ENCODE results near the gene UCHL5.
A peak's percentile ranks its signal among the peaks of the same experiment; 100 is the strongest.

The UCHL5 gene, protein sequence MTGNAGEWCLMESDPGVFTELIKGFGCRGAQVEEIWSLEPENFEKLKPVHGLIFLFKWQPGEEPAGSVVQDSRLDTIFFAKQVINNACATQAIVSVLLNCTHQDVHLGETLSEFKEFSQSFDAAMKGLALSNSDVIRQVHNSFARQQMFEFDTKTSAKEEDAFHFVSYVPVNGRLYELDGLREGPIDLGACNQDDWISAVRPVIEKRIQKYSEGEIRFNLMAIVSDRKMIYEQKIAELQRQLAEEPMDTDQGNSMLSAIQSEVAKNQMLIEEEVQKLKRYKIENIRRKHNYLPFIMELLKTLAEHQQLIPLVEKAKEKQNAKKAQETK

DNA sequence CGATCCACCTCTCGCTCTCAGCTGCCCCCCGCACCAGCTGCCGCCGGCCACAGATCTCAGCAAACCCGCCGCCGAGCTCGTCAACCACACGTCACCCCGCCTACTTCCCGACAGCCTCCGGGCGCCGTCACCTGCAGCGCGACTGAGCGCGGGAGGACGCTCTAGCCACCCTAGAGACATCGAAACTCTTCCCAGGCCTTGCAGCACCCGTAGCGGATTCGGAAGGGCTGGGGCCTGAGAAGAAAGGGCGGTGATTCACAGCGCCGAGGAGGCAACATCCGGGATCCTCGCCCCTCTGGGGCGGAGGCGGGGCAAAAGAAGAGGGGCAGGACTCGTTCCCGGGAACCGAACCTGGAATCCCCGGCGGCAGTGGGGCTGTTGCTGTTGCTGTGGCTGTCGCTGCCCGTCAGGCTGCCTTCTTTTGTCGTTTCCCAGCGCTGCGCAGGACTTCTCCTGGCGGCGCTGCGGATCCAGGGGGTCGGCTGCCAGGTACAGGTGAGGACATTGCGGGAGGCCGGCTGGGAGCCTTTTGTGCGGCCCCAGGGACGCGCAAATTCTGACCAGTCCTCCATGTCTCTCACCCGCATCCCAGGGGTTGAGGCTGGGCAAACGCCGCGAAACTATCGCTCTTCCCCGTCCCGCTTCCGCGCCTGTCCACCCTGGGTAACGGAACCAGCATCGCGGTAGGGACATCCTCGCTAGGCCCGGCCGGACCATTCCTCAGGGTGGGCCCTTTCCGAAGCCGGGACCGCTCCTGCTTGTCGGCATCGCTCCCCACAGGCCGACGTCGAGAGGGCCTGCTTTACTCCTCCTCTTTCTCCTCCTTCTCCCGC lies at the start of gene UCHL5, which contains the start of gene RO60:
Gene UCHL5 (minus strand): TSS at position 79 of the 833 bp plus-strand sequence. CDS start 100 bp downstream, outside the sequence.
Gene RO60 (plus strand): TSS at position 331 of the 833 bp plus-strand sequence. CDS start 9,443 bp downstream, outside the sequence.
- in situ Hi-C loops (cut with HindIII; ENCODE audit: low pct_unique_long_range_greater_than_20kb, low sequenced_read_pairs), result no loop called here
- DNase-seq (ENCODE audit: low read depth in 1 of 2, low spot score in 1 of 2), result peak; percentile 86 to 99
- no peak for TF ChIP-seq JUND (IDR thresholded peaks at IDR 0.05; ENCODE audit: low read depth)

DNA sequence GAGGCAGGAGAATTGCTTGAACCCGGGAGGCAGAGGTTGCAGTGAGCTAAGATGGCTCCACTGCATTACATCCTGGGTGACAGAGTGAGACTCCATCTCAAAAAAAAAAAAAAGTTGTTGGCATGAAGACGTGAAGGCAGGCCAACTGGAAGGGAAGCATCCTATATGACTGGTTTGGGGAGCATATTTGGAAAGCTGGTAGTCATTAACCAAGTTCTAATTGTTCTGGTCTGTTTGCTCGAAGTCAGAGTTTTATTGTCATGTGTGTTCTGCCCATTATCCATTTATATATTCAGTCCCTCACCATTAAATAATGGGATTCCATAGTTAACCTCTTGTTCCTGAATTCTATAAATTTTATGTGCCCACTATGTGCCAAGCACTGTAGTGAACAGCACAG lies 49.3 kb upstream of the UCHL5 start:
- in situ Hi-C loops (cut with HindIII; ENCODE audit: low pct_unique_long_range_greater_than_20kb, low sequenced_read_pairs), result no loop called here
- TF ChIP-seq JUND (IDR thresholded peaks at IDR 0.05; ENCODE audit: low read depth), result no peak
- no peak for DNase-seq (ENCODE audit: low read depth in 1 of 2, low spot score in 1 of 2)

DNA sequence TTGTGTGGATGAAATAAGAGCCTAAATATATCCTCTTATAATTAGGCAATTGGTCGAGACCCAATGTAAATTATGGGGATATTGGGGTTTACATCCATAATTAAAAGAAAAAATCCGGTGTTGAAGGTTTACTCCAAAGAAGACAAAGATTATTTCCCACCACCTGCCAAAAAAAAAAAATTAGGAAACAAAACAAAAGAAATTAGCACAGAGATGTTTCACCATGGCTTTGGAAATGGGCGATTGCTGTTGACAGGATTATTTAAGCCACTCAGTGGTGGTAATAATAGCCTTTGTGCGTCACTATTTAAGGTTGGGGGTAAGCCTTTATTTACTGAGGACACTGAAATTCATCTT lies 46.6 kb upstream of the UCHL5 start:
- no peak for DNase-seq (ENCODE audit: low read depth in 1 of 2, low spot score in 1 of 2)
- TF ChIP-seq JUND (IDR thresholded peaks at IDR 0.05; ENCODE audit: low read depth), result no peak
- in situ Hi-C loops (cut with HindIII; ENCODE audit: low pct_unique_long_range_greater_than_20kb, low sequenced_read_pairs), result no loop called here

DNA sequence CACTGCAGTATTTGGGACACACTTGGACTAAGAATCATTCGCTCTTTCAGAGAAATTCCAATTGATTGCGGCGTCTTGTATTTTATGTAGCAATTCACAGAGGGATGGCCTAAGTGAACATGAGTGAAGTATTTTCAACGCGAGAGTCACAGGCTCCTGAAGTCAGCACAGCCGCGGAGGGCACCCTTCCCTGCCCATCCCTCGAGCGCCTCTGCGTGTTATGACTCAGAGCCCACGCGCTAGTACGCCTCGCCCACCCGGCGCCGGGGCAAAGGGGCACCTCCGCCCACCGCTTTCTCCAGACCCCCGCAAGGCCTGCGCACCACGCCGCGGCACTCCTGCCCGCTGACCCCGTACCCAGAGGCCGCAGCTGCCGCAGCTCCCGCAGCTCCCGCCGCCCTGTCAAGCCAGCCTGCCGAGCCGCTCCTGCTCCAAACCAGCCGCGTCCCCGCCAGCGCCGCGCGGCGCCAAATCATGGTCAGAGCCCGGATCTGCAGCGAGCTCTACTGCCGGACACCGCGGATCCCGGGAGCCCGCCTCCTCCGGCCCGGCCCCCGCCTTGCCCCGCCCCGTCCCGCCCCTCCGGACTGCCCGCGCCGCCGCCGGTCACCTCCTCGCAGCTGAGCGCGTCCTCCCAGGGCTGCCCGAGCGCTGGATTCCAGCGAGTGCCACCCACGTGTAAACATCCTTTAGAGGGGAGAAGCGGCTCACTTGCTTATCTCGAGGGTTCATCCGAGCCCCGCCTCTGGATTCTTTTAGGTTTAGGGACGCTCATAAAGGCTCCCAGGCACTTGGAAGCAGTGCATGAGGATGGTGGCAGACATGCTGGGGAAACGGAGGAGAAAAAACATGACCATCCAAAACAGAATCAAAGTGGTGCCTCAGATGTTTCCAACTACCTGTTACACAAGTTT lies 46.0 kb upstream of the UCHL5 start, which contains the start of gene GLRX2:
Gene GLRX2 (minus strand): TSS at position 508 of the 914 bp plus-strand sequence. CDS start 32 bp downstream, at position 476.
- DNase-seq (ENCODE audit: low read depth in 1 of 2, low spot score in 1 of 2), result peak; percentile 93 to 95
- TF ChIP-seq JUND (IDR thresholded peaks at IDR 0.05; ENCODE audit: low read depth), result no peak
- in situ Hi-C loops (cut with HindIII; ENCODE audit: low pct_unique_long_range_greater_than_20kb, low sequenced_read_pairs), result no loop called here

DNA sequence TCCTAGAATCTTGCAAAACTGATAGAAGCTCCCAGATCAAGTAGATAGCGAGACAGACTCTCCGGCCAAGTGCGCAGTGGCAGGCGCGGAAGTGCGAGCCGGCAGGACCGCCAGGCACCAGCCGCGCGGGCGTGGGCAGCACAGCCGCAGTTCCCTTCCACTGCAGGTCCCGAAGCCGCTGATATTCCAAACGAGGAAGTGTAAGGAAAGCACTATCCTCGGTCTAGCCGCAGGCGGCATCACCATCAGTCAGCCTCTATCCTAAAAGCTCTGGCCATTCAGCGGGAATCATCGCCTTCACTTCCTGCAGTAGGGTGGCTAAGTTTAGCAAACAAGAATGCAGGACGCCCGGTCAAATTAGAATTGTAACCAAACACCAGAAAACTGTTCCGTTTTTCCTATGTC lies 45.3 kb upstream of the UCHL5 start:
- TF ChIP-seq JUND (IDR thresholded peaks at IDR 0.05; ENCODE audit: low read depth), result no peak
- DNase-seq (ENCODE audit: low read depth in 1 of 2, low spot score in 1 of 2), result peak; percentile 66 to 72
- in situ Hi-C loops (cut with HindIII; ENCODE audit: low pct_unique_long_range_greater_than_20kb, low sequenced_read_pairs), result no loop called here

DNA sequence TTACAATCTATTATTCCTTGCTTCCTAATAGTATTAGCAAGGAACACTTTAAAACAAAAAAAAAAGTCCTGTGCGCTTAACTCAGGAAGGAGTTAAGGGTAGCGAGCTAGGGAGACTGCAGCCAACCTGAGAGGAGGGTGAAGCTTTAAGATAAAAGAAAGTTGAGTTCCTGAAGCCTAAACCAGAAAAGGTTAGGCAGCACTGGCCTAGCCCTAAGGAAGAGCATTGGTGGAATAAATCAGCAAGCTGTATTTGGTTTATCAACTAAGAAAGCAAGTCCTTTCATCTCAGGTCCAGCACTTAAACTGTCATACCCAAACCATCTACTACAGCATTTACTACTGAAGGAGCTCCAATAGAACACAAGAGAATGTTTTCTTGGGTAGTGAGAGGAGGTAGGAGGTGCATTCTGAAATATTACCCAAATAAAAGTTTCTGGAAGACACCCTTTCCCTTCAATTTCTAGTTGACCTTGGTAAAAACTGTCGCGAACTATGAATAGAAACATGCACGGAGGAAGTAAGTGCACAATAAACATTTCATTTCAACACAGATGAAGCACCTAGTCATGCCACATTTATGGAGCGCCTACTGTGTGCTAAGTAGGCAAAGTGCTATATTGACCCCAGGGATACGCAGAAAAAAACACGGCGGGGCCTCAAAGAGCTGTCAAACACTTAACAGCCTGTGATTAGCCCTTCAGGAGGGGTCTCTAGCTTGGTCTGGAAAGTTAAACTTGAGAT lies 44.8 kb upstream of the UCHL5 start:
- TF ChIP-seq JUND (IDR thresholded peaks at IDR 0.05; ENCODE audit: low read depth), result no peak
- in situ Hi-C loops (cut with HindIII; ENCODE audit: low pct_unique_long_range_greater_than_20kb, low sequenced_read_pairs), result no loop called here
- no peak for DNase-seq (ENCODE audit: low read depth in 1 of 2, low spot score in 1 of 2)

DNA sequence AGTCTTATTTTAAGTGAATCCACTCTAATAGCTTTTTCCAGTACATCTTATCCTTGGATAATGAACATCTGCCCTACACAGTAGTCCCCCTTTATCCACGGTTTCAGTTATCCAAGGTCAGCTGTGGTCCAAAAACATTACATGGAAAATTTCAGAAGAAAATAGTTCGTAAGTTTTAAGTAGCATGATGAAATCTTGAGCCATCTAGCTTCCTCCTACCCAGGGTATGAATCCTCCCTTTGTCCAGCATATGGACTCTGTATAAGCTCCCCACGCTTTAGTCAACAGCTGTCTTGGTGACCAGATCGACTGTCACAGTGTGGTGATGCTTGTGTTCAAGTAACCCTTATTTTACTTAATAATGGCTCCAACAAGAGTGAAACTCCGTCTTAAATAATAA lies 43.5 kb upstream of the UCHL5 start:
- TF ChIP-seq JUND (IDR thresholded peaks at IDR 0.05; ENCODE audit: low read depth), result no peak
- in situ Hi-C loops (cut with HindIII; ENCODE audit: low pct_unique_long_range_greater_than_20kb, low sequenced_read_pairs), result no loop called here
- no peak for DNase-seq (ENCODE audit: low read depth in 1 of 2, low spot score in 1 of 2)

DNA sequence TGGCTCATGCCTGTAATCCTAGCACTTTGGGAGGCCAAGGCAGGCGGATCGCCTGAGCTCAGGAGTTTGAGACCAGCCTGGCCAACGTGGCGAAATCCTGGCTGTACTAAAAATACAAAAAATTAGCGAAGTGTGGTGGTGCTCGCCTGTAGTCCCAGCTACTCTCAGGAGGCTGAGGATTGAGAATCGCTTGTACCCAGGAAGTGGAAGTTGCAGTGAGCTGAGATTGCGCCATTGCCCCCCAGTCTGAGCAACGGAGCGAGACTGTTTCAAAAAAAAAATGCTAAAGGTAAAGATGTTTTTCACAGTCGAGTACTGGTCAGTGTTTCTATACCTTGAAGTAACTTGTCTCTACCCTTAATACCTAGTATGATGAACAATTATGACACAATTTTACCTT lies 35.0 kb upstream of the UCHL5 start:
- DNase-seq (ENCODE audit: low read depth in 1 of 2, low spot score in 1 of 2), result no peak
- no peak for TF ChIP-seq JUND (IDR thresholded peaks at IDR 0.05; ENCODE audit: low read depth)
- in situ Hi-C loops (cut with HindIII; ENCODE audit: low pct_unique_long_range_greater_than_20kb, low sequenced_read_pairs), result no loop called here

DNA sequence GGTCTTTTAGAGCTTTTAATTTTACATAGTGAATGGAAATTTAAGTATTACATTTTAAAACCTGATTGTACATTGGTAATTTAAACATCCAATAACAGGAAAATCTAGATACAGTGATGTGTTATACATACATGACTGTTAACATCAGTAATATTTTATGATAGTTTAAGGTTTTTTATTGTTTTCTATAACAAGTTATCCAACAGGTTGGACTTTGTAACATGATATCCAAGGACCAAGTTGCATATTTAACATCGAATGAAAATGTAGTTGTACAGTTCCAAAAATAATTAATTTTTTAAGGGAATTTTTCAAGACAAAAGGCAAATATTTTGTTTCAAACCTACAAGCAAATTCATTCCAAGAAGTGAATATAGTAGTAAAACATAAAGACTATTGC lies 31.7 kb upstream of the UCHL5 start:
- in situ Hi-C loops (cut with HindIII; ENCODE audit: low pct_unique_long_range_greater_than_20kb, low sequenced_read_pairs), result no loop called here
- TF ChIP-seq JUND (IDR thresholded peaks at IDR 0.05; ENCODE audit: low read depth), result no peak

DNA sequence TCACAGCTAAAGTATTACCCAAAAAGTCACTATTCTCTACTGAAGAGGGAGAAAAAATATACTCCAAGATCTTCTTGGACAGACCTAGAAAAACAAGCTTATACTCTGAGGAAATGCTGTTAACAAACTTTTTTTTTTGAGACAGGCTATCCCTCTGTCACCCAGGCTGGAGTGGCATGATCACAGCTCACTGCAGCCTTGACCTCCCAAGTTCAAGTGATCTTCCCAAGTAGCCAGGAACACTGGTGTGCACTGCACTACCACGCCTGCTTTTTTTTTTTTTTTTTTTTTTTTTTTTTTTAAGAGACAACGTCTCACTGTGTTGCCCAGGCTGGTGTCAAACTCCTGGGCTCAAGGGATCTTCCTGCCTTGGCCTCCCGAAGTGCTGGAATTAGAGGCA lies 28.7 kb upstream of the UCHL5 start:
- no peak for TF ChIP-seq JUND (IDR thresholded peaks at IDR 0.05; ENCODE audit: low read depth)
- in situ Hi-C loops (cut with HindIII; ENCODE audit: low pct_unique_long_range_greater_than_20kb, low sequenced_read_pairs), result no loop called here
- no peak for DNase-seq (ENCODE audit: low read depth in 1 of 2, low spot score in 1 of 2)

More for the DNA sequence above, 31.7 kb upstream of the UCHL5 start:
- DNase-seq (ENCODE audit: low read depth in 1 of 2, low spot score in 1 of 2), result no peak

DNA sequence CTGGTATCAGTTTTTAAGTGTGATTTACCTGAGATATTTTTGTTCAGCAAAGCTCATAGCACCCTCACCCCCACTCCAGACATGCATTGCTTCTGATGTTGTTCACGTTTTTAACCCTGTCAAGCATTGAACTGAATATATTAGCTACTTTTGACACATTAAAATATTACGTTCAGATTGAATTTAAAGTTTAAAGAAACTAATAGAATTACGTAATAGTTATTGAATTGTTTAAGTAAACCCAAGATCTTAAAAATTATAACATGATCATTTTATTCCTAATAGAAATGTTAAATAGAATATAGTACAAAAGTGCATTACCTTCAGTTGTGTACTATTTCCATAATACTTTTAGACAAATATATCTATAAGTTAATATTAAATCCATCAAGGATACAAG lies 27.2 kb upstream of the UCHL5 start:
- in situ Hi-C loops (cut with HindIII; ENCODE audit: low pct_unique_long_range_greater_than_20kb, low sequenced_read_pairs), result no loop called here
- no peak for DNase-seq (ENCODE audit: low read depth in 1 of 2, low spot score in 1 of 2)
- no peak for TF ChIP-seq JUND (IDR thresholded peaks at IDR 0.05; ENCODE audit: low read depth)

DNA sequence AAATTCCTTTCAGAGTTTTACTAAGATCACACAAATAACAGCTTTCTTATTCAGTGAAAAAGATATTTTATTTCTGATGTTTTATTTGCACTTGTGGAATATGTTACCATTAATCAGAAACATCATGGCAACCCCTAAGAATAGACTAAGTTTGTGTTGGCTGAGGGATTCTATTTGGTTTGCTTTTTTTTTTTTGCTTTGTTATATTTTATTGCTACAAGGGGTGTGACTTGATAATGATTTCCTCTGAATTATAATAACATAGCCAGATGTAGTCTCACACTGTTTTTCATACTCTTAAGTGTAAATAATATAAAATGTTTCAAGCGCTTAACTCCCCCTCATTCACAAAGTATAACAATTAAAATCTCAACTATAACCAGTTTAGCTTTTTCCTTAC lies 26.1 kb upstream of the UCHL5 start:
- DNase-seq (ENCODE audit: low read depth in 1 of 2, low spot score in 1 of 2), result no peak
- in situ Hi-C loops (cut with HindIII; ENCODE audit: low pct_unique_long_range_greater_than_20kb, low sequenced_read_pairs), result no loop called here
- no peak for TF ChIP-seq JUND (IDR thresholded peaks at IDR 0.05; ENCODE audit: low read depth)
